Stimulated activated CD4-positive, alpha-beta T cell treated with anti-CD3 and anti-CD28 coated beads, Interleukin-2, amount 100 ng/mL, for 48 hours (primary cell): ENCODE measurements around the gene XKR3.
"Not testable (repeated sequence)": the region's sequence is repeated elsewhere in the genome, so short reads cannot be mapped to it uniquely, and the experiment has no call there.

Experiments used
- DNase-seq, 2 donors: peaks; one replicate each; pipeline ENCODE4 v3.0.0-alpha.2; 2020

XKR3 gene

DNA sequence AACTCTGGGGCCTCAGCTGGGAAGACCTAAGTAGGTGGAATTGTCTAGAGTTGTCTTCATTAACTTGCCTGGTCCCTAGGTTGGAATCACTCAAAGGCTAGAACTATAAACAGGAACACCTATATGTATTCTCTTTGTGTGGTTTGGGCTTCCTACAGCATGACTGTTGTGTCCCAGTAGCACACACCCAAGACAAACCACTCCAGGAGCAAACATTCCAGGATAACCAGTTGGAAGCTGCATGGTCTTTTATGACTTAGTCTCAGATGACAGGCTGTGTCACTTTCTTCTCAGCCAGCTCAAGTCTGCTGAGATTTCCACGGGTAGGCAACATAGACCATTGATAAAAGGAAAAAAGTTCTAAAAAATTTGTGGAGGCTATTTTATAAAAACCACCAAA, 90.9 kb downstream of the XKR3 start:
- DNase-seq, result not testable (repeated sequence)
